Ramos (cell line): Measurements from ENCODE around the gene CD63.

Experiments used
- in situ Hi-C: fragments of 300-500 bp; cut with MboI; formaldehyde crosslinking; loops from one replicate; pipeline ENCODE4 v1.14.3; 2022; ENCODE audit warnings: low sequenced_read_pairs; ENCODE audit not compliant: unreplicated experiment

CD63 gene

GRCh38 chr12:55694188-55694515, 34.7 kb downstream of the CD63 start:
- in situ Hi-C loops, result no loop called here

- in situ Hi-C loops, result no loop called here
These were observed 35.3 kb downstream of the CD63 start for GRCh38 chr12:55693323-55694187.

- in situ Hi-C loops, result no loop called here
These were observed 36.0 kb downstream of the CD63 start for GRCh38 chr12:55692631-55693322.

- in situ Hi-C loops, result no loop called here
These were observed 39.8 kb downstream of the CD63 start for GRCh38 chr12:55688716-55689655.

- in situ Hi-C loops, result no loop called here
These were observed 41.1 kb downstream of the CD63 start for GRCh38 chr12:55687746-55688145.

- in situ Hi-C loops, result no loop called here
These were observed 42.3 kb downstream of the CD63 start for GRCh38 chr12:55686366-55687010.

GRCh38 chr12:55685671-55686070, 43.1 kb downstream of the CD63 start:
- in situ Hi-C loops, result no loop called here

GRCh38 chr12:55684761-55685370, 43.9 kb downstream of the CD63 start:
- in situ Hi-C loops, result no loop called here

GRCh38 chr12:55683676-55684075, 45.1 kb downstream of the CD63 start:
- in situ Hi-C loops, result no loop called here

GRCh38 chr12:55682087-55682796, 46.6 kb downstream of the CD63 start:
- in situ Hi-C loops, result no loop called here

- in situ Hi-C loops, result no loop called here
These were observed 47.4 kb downstream of the CD63 start for GRCh38 chr12:55681142-55682077.

- in situ Hi-C loops, result no loop called here
These were observed 49.1 kb downstream of the CD63 start for GRCh38 chr12:55679691-55680090.

- in situ Hi-C loops, result no loop called here
These were observed 52.1 kb downstream of the CD63 start for GRCh38 chr12:55676707-55677106.

GRCh38 chr12:55675666-55676065, 53.1 kb downstream of the CD63 start:
- in situ Hi-C loops, result no loop called here
